Jurkat, Clone E6-1 (cell line): Measurements from ENCODE around the gene CYFIP1. TPM values are rescaled to one million over a fixed set of nuclear protein-coding genes. Genes with fewer than 3 reads are reported as not detected.
A peak's percentile ranks its signal among the peaks of the same experiment; 100 is the strongest.
"Not testable (repeated sequence)": the region's sequence is repeated elsewhere in the genome, so short reads cannot be mapped to it uniquely, and the experiment has no call there.

Experiments
- DNase-seq: peaks from one replicate; pipeline ENCODE4 v3.0.0-alpha.2; 2011; ENCODE audit warnings: low read depth, low spot score
- H3K4me3 ChIP-seq: 2 replicates; pipeline ENCODE4 v1.5.1; 2011; ENCODE audit warnings: mild to moderate bottlenecking, low read length, control low read depth, moderate library complexity
- polyA plus RNA-seq: library from polyadenylated mRNA; unstranded; fragments of >200 nt; gene quantifications from one replicate; pipeline ENCODE4 v1.2.1, GENCODE V29; 2012; ENCODE audit warnings: missing spikeins; ENCODE audit not compliant: insufficient read length, insufficient read depth

The CYFIP1 gene
- polyA plus RNA-seq, result 46.5 TPM

GRCh38 chr15:22980189-22981050 lies at the start of gene CYFIP1:
CYFIP1 (minus strand) TSS chr15:22980368; CDS start chr15:22947285, 33,083 bp downstream.
- no peak for DNase-seq
- H3K4me3 ChIP-seq, result peak within 1 kb of the TSS; percentile 77

- no peak overlapping the region for H3K4me3 ChIP-seq
- no peak for DNase-seq
These were observed 46.0 kb upstream of the CYFIP1 start for GRCh38 chr15:23026218-23026617.

GRCh38 chr15:23022156-23022555 lies 42.0 kb upstream of the CYFIP1 start:
- no peak for DNase-seq
- no peak overlapping the region for H3K4me3 ChIP-seq

- no peak for DNase-seq
- H3K4me3 ChIP-seq, result no peak overlapping the region
These were observed 34.3 kb upstream of the CYFIP1 start for GRCh38 chr15:23014394-23015000.

- DNase-seq, result no peak
- H3K4me3 ChIP-seq, result no peak overlapping the region
These were observed 33.5 kb upstream of the CYFIP1 start for GRCh38 chr15:23013681-23014080.

- not testable (repeated sequence) for H3K4me3 ChIP-seq, DNase-seq
These were observed 32.4 kb upstream of the CYFIP1 start for GRCh38 chr15:23012616-23013015.

GRCh38 chr15:23003736-23004135 lies 23.6 kb upstream of the CYFIP1 start:
- no peak for DNase-seq
- no peak overlapping the region for H3K4me3 ChIP-seq

- DNase-seq, result no peak
- no peak overlapping the region for H3K4me3 ChIP-seq
These were observed 22.8 kb upstream of the CYFIP1 start for GRCh38 chr15:23002920-23003319.

GRCh38 chr15:22995795-22996194 lies 15.6 kb upstream of the CYFIP1 start:
- DNase-seq, result no peak
- H3K4me3 ChIP-seq, result no peak overlapping the region

GRCh38 chr15:22992024-22992326 lies 11.8 kb upstream of the CYFIP1 start:
- no peak overlapping the region for H3K4me3 ChIP-seq
- DNase-seq, result no peak

GRCh38 chr15:22989576-22990477 lies 9.7 kb upstream of the CYFIP1 start:
- no peak overlapping the region for H3K4me3 ChIP-seq
- DNase-seq, result no peak

GRCh38 chr15:22988811-22989210 lies 8.6 kb upstream of the CYFIP1 start:
- H3K4me3 ChIP-seq, result no peak overlapping the region
- no peak for DNase-seq

- DNase-seq, H3K4me3 ChIP-seq: not testable (repeated sequence)
These were observed 1.8 kb upstream of the CYFIP1 start for GRCh38 chr15:22981931-22982330.

GRCh38 chr15:22981051-22981840 lies 1.1 kb upstream of the CYFIP1 start:
- DNase-seq, result no peak
- no peak overlapping the region for H3K4me3 ChIP-seq

GRCh38 chr15:22979238-22980188 lies 655 bp downstream of the CYFIP1 start:
- DNase-seq, result no peak

GRCh38 chr15:22978691-22979237 lies 1.4 kb downstream of the CYFIP1 start:
- peak overlapping the region; percentile 77 for H3K4me3 ChIP-seq
- no peak for DNase-seq

More at GRCh38 chr15:22979238-22980188, 655 bp downstream of the CYFIP1 start:
- H3K4me3 ChIP-seq, result peak overlapping the region; percentile 77

GRCh38 chr15:22974745-22975144 lies 5.4 kb downstream of the CYFIP1 start:
- DNase-seq, result no peak
- H3K4me3 ChIP-seq, result no peak overlapping the region

GRCh38 chr15:22973987-22974386 lies 6.2 kb downstream of the CYFIP1 start:
- H3K4me3 ChIP-seq, result no peak overlapping the region
- DNase-seq, result no peak
